Calu3 (cell line): Measurements from ENCODE around the gene GC. TPM values are rescaled to one million over a fixed set of nuclear protein-coding genes. Genes with fewer than 3 reads are reported as not detected.

Experiments
- BruUV-seq: library from RNA; stranded (reverse); fragments of 400-500 nt; replicated peaks from 2 replicates; lab custom pipeline; 2021; lab: Mats Ljungman, UMichigan
- CTCF ChIA-PET: fragments of 300-600 bp; sonication (Branson Sonifier 250); formaldehyde crosslinking; loops from one replicate; lab custom pipeline; 2022; ENCODE audit warnings: antibody characterized with exemption; lab: Charles Lee
- DNase-seq: peaks from one replicate; pipeline ENCODE4 v3.0.0; 2022
- H3K27ac Mint-ChIP-seq: one replicate; pipeline ENCODE4 v1.8.0; 2022; ENCODE audit warnings: mixed read lengths; ENCODE audit not compliant: unreplicated experiment
- H3K27me3 Mint-ChIP-seq: one replicate; pipeline ENCODE4 v1.8.0; 2022; ENCODE audit warnings: mixed read lengths; ENCODE audit not compliant: unreplicated experiment
- H3K36me3 Mint-ChIP-seq: one replicate; pipeline ENCODE4 v1.8.0; 2022; ENCODE audit warnings: mild to moderate bottlenecking, moderate library complexity, mixed read lengths; ENCODE audit not compliant: insufficient read depth, unreplicated experiment
- H3K4me1 Mint-ChIP-seq: one replicate; pipeline ENCODE4 v1.8.0; 2022; ENCODE audit warnings: mild to moderate bottlenecking, low read depth, mixed read lengths; ENCODE audit not compliant: unreplicated experiment
- H3K4me3 Mint-ChIP-seq: one replicate; pipeline ENCODE4 v1.8.0; 2022; ENCODE audit warnings: mild to moderate bottlenecking, low read depth, moderate library complexity, mixed read lengths; ENCODE audit not compliant: unreplicated experiment
- H3K9me3 Mint-ChIP-seq: one replicate; pipeline ENCODE4 v1.8.0; 2022; ENCODE audit warnings: low read depth, mixed read lengths; ENCODE audit not compliant: unreplicated experiment
- CTCF ChIP-seq: fragments of 200-600 bp; IDR thresholded peaks from one replicate; pipeline ENCODE4 v1.8.0; 2022; ENCODE audit warnings: antibody characterized with exemption; ENCODE audit not compliant: unreplicated experiment
- intact Hi-C: fragments of 100-400 bp; cut with micrococcal nuclease; formaldehyde crosslinking; loops from one replicate; pipeline ENCODE4 v1.10.0; 2022; ENCODE audit not compliant: unreplicated experiment
- total RNA-seq: library from RNA; stranded (reverse); gene quantifications from 2 replicates; pipeline ENCODE4 v1.2.3, GENCODE V29; 2022

The GC gene
- total RNA-seq, 1 experiment from 2014 or later, result 0.90 TPM

GRCh38 chr4:71692198-71692597, 91.7 kb downstream of the GC start:
- H3K4me3 Mint-ChIP-seq, result no peak overlapping the region
- no peak for DNase-seq
- peaks cover 9% of the 10 kb centered on the region for H3K4me1 Mint-ChIP-seq
- H3K9me3 Mint-ChIP-seq, result peaks cover 2% of the 10 kb centered on the region
- CTCF ChIA-PET, result no interaction called here
- H3K36me3 Mint-ChIP-seq, result no peaks in the 10 kb centered on the region
- no peak overlapping the region for H3K27ac Mint-ChIP-seq
- intact Hi-C loops, result no loop called here
- no peaks in the 10 kb centered on the region for H3K27me3 Mint-ChIP-seq
- TF ChIP-seq CTCF, result no peak
- BruUV-seq, result no TSS peak

Other genes with a start within 250 kb of the GC start
- gene NPFFR2, start 247.9 kb upstream of the GC start, total RNA-seq, result 0.78 and 1.3 TPM in 2 replicates